ENCODE data around the gene SMIM32.

DNA sequence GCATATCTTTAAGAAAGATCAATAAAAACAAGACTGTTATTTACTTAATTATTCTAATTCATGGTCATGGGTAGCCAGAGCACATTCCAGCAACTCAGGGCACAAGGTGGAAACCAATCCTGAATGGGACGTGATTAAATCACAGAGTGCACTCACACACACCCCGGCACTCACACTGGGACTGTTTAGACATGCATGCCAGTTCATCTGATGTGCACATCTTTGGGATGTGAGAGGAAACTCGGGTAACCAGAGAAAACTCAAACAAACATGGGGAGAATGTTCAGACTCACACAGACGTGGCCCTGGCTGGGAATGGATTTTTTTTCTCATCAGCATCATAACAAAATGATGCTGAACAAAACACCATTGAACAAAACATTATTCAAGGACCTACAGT, 31.0 kb downstream of the SMIM32 start:
- TF ChIP-seq, protein P1, sequence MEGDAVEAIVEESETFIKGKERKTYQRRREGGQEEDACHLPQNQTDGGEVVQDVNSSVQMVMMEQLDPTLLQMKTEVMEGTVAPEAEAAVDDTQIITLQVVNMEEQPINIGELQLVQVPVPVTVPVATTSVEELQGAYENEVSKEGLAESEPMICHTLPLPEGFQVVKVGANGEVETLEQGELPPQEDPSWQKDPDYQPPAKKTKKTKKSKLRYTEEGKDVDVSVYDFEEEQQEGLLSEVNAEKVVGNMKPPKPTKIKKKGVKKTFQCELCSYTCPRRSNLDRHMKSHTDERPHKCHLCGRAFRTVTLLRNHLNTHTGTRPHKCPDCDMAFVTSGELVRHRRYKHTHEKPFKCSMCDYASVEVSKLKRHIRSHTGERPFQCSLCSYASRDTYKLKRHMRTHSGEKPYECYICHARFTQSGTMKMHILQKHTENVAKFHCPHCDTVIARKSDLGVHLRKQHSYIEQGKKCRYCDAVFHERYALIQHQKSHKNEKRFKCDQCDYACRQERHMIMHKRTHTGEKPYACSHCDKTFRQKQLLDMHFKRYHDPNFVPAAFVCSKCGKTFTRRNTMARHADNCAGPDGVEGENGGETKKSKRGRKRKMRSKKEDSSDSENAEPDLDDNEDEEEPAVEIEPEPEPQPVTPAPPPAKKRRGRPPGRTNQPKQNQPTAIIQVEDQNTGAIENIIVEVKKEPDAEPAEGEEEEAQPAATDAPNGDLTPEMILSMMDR (conservative IDR thresholded peaks at IDR 0.05; ENCODE audit: low read length) = no peak
- no peak for TF ChIP-seq EZH2phosphoT487 (IDR thresholded peaks at IDR 0.05; ENCODE audit: borderline replicate concordance, low read depth, low read length)

Measured in OCI-LY7 (cell line).